GM19324 (cell line): ENCODE results near the gene ESPL1.
"Not testable (repeated sequence)": the region's sequence is repeated elsewhere in the genome, so short reads cannot be mapped to it uniquely, and the experiment has no call there.

Source experiments
- ATAC-seq: cut with Tn5 transposase; IDR thresholded peaks from one replicate; pipeline ENCODE4 v1.9.1; 2021; ENCODE audit warnings: mild to moderate bottlenecking, moderate library complexity; ENCODE audit not compliant: unreplicated experiment, low FRiP score

The ESPL1 gene

DNA sequence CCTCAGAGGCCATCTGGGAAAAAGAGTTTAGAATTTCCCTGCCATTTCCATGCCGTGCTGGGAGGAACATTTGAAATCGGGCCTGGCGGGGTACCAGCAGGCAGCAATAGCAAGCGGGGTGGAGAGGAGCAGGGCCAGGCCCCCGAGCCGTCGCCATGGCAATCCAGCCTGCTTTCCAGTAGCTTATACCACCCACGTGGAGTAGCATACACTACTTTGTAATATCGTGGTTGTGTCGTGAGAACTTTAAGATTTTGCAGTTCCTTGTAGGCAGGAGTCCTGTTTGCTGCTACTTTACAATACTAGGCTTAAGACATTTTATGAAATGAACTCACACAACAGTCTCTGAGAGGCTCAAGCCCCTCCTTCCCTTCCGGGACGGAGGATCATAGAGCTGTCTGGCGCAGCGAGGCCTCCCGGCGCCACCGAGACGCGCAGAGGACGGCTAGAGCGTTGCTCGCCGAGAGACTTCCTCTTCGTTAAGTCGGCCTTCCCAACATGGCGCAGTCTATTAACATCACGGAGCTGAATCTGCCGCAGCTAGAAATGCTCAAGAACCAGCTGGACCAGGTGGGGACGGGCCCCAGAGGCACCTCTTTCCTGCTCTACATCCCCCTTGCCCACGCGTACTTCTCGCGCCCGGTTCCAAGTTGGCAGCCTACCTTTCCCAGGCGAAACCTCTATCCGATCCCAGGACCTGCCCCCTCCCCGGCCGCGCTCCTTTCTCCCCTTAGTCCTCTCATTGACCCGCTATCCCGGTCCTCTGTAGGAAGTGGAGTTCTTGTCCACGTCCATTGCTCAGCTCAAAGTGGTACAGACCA lies 27.2 kb downstream of the ESPL1 start, which contains the start of gene PFDN5:
PFDN5 (plus strand) TSS at position 473 of the 821 bp plus-strand sequence; CDS start at position 499, 26 bp downstream.
- peak; percentile 74 for ATAC-seq

DNA sequence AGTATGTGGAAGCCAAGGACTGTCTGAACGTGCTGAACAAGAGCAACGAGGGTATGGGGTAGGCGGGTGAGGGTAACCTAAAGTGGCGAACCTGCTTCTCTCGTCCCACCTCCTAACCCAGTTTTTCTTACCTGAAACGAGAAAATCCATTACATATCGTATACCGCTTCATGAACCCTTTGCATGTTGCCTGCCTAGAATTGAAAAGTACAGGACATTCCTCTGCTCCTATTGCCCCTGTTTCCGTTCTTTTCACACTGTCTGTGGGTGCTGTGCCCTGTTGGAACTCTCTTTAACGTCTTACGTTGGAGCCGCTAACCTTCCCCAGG lies 27.8 kb downstream of the ESPL1 start:
- no peak for ATAC-seq

DNA sequence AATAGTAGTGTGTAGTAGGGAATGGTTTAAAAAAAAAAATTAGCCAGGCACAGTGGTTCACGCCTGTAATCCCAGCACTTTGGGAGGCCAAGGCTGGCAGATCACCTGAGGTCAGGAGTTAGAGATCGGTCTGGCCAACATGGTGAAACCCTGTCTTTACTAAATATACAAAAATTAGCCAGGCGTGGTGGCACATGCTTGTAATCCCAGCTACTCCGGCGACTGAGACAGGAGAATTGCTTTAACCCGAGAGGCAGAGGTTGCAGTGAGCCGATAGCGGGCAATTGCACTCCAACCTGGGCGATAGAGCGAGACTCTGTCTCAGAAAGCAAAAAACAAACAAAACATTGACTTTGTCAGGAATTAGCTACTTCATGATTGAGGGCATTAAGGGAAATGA lies 29.0 kb downstream of the ESPL1 start:
- ATAC-seq: not testable (repeated sequence)

DNA sequence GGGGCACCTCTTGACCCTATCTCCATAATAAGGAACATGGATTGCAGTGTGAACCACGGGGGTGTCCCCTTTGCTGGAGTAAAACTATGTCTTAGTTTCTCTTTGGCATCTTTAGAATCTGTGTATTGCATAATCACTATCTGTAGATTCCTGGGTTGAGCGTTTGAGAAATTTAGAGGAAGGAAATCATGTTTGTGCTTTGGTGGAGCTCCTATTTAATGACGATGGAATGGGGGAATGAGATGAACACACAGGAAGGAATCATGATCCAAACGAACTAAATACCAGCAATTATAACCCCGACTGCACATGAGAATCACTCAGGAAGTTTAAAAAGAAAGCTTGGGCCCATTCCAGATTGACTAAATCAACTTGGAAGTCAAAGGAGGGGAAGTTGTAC lies 30.1 kb downstream of the ESPL1 start:
- ATAC-seq: no peak

DNA sequence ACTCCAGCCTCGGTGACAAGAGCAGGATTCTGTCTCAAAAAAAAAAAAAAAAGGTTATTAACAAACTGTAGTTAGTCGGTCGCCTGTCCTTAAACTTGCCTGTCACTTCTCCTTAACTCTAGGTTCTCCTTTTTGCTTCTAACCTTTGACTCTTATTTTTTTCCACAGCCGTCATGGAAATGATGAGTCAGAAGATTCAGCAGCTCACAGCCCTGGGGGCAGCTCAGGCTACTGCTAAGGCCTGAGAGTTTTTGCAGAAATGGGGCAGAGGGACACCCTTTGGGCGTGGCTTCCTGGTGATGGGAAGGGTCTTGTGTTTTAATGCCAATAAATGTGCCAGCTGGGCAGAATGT lies 31.0 kb downstream of the ESPL1 start:
- ATAC-seq: peak; percentile 2

DNA sequence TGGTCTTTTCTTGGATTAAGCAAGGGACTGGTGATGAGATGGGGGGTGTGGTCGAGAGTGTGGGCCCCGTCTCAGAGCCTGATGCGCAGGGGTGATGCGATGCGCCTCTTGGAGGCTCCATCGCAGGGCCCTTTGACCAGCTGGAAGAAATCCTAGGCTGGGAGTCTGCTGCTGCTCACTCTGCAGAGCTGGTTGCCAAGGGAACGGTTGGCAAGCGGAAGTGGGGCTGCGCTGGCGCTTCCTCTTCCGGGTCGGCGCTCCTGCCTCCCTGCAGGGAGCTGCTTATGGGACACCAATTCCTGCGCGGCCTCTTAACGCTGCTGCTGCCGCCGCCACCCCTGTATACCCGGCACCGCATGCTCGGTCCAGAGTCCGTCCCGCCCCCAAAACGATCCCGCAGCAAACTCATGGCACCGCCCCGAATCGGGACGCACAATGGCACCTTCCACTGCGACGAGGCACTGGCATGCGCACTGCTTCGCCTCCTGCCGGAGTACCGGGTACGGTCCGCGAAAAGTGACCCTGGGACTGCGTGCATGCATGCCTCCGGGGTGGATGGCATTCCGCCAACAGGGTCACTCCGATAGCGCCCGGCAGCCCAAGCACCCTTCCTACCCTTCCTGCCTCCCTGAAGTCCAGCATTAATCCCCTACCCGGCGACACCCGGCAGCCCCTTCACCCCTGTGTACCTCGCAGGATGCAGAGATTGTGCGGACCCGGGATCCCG lies 31.5 kb downstream of the ESPL1 start, which contains the start of gene MYG1:
MYG1 (plus strand) TSS at position 242 of the 727 bp plus-strand sequence; CDS start at position 285, 43 bp downstream.
- ATAC-seq: peak; percentile 74

DNA sequence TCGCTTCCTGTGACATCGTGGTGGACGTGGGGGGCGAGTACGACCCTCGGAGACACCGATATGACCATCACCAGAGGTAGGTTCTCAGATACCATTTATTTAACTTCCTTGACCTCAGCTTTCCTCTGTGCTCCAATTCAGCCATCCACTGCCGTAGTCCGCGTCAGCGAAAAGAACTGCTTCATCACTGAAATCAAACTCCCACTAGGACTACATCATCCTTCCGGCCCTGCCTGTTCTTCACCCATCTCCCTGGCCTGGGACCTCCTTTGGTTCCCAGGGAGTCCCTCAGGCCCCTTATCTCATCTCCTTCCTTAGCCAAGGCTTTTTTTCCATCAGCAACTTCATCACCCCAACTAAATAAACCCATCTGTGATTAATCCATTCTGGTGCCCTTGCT lies 32.1 kb downstream of the ESPL1 start:
- no peak for ATAC-seq

DNA sequence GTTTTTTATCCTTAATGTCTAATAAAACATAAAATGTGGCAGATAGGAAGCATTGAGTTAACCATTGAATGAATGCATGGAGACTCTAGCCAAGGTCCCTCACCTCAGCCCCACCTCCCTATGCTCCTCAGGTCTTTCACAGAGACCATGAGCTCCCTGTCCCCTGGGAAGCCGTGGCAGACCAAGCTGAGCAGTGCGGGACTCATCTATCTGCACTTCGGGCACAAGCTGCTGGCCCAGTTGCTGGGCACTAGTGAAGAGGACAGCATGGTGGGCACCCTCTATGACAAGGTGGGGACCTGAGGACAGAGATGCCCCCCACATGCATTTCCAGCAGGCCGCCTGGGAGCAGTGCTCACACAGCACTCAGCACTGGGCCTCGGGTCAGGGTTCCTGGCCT lies 34.8 kb downstream of the ESPL1 start:
- ATAC-seq: no peak

DNA sequence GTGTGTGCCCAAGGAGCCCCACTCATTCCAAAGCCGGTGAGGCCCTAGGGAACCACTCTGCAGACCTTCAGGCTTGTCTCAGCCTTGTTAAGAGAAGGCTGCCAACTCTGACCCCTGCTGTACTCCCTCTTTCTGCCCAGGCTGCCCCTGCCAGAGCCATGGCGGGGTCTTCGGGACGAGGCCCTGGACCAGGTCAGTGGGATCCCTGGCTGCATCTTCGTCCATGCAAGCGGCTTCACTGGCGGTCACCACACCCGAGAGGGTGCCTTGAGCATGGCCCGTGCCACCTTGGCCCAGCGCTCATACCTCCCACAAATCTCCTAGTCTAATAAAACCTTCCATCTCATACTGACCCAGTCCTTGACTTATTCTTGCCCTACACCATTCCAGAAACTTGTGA lies 38.7 kb downstream of the ESPL1 start:
- no peak for ATAC-seq

DNA sequence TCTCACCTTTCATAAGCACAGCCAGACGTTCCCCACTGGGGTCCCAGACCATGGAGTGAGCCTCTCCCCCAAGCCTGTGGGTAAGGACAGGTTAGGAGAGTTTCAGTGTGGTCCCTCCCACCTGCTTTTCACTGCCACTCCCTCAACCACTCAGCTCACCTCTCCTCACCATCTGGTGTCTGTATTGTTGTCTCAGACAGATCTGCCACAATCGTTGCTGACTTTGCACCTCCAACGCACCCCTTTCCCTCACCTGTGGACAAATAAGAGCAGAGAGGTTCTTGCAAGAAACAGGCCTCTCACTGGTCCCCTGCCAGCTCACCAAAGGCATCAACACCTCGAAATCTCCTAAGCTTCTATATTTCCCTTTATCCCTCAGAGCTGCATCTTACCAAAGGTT lies 40.2 kb downstream of the ESPL1 start:
- ATAC-seq: no peak

DNA sequence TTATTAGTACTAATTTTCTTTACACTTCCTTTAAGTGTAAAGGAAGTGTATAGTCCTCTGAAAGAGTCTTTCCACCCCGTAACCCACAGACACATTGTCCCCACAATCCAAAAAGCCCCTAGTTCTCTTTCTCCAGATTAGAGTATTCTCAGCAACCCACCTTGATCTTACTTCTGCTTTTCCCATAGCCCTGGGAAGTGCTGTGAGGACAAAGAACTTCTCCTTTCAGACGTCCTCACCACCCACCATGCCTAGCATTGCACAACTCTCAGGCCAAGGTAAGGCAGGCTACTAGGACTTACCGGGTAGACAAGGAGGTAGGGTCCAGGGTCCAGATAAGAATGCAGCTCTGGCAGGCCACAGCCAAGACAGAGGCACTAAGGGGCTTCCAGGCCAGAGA lies 45.9 kb downstream of the ESPL1 start:
- no peak for ATAC-seq

DNA sequence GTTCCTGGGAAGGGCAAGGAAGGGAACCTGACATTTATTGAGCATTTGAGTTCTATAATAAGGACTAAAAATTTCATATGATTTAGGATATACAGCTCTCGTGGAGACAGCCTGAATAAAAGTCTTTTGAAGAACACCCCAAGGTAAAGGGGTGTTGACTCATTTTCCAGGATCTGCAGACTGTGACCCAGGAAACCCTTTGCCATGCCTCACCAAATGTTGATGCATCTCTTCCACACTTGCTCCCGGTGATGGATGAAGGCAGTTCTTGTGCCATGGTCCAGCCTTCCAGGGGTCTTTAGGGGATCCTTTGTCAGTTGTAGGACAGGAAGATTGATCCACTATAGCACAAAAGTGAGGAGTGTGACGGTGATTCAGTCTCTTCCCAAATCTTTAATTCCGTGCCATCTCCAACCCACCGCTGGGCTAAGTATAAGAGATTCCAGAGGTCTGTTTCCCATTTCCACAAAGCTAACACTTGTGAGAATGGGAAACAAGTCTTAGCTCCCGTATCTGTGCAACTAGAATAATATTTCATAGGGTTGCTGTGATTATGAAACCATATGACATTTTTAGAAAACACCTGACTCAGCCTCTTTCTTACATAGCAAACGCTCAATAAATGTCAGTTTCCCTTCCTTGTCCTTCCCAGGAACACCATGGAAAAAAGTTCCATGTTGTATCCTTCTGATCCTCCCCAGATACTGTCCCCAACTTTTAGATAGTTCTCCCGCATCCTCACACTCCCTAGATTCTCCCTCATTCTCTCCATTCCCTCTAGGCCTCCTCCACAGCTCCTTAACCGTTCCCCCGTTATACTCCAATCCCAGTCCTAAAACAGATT lies 52.5 kb downstream of the ESPL1 start:
- no peak for ATAC-seq

DNA sequence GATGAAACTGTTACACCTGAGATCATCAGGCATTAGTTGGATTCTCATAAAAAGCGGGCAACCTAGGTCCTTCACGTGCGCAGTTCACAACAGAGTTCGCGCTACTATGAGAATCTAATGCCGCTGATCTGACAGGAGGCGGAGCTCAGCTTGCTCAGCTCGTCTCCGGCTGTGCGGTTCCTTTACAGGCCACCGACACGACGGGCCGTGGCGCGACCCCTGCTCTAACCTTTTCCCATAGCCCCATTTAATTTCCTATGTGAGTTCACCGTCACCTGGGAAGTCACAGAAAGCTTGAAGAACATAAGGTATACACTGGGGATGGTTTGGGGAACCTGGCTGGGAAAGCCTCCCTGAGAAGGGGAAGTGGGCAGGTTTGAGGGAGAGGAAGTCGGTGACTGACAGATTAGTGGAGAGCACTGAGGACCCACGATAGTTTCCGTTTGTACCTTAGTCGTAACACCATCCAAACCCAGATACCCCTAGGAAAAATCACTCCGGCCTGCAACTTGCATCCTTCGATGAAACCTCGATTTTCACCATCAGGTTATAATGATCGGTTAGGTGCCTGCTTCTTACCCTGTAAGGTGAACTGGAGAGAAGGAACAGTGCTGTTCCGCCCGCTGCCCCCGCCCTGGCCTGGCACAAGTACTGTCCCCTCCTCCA lies 56.1 kb downstream of the ESPL1 start:
- ATAC-seq: peak; percentile 30

DNA sequence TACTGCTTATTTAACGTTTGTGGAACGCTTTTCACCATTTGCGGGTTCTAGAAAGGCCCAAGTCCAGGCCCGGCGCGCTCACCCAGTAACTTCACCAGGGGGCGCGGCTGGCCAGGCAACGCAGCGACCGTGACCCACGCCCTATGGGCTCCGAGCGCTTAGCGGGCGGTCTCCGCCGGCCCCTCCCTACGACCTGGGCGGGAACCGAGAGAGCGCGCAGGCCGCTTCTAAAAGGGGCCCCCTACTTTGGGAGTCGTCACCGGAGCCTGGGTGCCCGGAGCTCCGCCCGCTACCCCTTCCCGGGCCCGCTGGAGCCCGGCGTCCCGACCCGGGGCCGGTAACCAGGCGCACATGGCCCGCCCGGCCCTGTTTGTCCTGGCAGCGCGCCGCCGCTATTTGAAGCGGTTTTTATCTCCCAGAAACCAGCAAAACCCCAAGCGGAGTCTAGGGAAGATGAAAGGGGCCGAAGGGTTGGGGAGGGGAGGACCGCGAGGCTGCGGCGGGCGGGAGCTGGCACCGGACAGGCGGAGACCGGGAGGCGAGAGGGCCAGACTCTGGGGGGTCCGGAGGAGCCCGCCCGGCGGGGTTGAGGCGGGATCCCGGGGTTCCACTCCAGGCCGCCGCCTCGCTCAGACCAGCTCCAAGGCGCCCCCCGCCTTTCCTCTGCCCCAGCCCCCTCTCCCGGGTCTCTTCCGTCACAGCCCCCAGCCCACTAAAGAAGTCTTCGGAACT lies 56.8 kb downstream of the ESPL1 start:
- peak; percentile 47 for ATAC-seq

DNA sequence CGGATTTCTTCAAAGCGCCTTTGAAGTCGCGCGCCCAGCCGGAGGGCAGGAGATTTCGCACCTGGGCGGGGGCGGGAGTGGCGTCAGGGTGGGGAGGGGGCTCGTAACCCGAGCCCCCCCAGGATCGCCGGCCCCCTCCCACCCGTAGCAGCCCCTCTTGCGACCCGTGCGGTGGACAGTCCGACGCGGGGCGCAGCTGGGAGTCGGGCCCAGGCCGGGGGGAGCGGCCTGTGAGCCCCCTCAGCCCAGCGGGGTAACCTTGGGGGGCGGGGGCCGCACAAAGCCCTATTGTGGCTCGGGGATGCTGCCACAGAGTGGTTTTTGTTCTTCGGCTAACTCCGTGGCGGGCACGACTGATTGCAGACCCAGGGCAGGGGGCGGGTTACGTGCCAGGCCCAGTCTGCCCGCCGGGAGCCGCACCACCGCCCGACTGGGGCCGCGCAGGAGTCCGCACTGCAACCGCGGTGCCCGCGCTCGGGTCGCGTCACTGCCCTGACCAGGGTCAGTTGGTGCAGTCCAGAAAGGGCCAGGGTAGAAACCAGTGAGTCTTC lies 57.5 kb downstream of the ESPL1 start:
- ATAC-seq: no peak

DNA sequence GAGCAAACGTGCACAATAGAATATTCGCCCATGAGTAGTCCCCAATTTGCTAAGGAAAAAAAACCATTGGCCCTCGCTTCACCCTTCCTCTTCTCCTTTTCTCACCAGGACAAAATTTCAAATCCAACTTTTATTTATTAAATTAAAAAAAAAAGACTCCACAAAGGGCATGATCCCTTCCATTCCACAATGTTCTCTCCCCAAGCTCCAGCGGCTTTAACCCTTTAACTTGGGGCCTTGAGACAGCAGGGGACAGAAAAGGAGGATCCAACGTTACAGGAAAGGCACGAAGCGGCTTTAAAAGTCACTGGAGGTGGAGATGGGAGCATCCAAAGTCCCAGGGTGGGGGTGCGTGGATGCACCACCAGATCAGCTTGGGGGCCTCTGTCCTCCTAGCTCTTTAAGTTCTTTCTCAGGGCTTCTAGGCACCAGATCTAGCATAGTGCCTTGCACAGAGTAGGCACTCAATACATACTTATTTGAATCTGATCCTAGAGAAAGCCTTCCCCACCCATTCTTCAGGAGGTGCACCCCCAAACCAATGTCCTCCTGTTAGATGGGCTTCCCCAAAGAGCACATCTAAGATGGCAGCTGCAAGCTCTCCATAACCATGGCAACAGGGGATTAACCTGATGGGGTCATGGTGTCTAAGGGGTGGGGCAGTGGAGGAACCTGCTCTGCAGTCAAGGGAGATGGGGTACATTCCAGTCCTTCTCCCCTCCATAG lies 58.5 kb downstream of the ESPL1 start:
- ATAC-seq: no peak

DNA sequence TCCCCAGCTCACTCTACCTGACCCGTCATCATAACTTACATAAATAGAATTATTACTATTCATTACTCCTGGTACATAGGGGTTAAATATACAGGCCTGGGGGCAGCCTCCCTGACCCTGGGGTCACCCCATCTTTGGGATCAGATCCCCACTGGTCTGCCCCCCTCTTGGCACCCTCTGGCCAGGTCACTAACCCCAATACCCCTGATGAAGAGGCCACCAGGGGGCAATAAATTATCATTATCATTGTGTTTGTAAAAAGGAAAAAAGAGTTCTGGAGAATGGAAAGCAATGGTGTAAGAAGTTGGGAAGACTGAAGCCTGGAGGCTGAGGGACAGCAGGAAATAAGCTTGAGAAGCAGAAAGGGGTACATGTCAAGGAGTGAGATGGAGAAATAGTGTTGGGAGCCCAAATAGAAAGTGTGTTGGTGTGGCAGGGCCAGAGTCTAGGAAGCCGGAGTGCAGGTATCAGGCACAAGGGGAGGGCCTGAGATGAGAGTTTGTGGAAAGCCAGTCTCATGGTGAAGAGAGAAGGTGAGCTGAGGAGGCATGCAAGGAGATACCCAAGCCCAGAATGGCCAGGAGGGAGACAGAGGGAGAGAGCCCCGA lies 59.4 kb downstream of the ESPL1 start:
- ATAC-seq: no peak

DNA sequence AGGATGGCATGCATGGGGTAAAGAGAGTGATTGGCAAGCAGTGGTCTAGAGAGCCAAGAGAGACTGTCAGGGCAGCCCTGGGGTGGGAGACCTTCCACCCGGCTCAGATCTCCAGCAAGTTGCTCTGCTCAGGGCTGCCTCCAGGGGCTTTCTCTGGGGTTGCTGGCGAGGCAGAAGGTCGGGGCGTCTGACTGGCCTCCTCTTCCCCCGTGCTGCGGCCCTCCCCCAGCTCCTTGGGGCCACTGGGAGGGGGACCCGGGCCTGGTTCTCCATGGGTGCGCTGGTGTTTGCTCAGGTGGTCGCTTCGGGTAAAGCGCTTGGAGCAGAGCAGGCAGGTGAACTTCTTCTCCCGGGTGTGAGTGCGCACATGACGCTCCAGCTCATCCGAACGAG lies 59.9 kb downstream of the ESPL1 start:
- no peak for ATAC-seq

DNA sequence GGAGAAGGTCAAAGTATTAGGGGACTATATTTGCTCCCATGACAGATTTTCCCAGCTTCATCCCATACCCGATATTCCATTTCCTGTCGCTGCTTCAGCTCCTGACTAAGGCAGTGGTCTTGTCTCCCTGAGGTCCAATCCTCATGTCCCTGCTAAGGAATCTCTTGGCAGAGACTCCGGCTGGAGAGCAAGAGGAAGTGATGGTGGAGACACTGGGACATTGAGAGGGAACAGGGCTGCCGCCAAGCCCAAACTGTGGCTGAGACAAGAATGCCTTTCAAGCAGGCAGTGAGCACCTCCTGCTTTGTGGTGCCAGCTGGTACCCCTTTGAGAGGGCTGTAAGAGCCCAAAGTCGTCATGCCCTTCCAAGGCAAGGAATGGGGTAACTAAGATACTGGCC lies 62.6 kb downstream of the ESPL1 start:
- ATAC-seq: no peak
